Measurements from ENCODE around the gene NVL.
"Not testable (repeated sequence)": the region's sequence is repeated elsewhere in the genome, so short reads cannot be mapped to it uniquely, and the experiment has no call there.

The NVL gene

DNA sequence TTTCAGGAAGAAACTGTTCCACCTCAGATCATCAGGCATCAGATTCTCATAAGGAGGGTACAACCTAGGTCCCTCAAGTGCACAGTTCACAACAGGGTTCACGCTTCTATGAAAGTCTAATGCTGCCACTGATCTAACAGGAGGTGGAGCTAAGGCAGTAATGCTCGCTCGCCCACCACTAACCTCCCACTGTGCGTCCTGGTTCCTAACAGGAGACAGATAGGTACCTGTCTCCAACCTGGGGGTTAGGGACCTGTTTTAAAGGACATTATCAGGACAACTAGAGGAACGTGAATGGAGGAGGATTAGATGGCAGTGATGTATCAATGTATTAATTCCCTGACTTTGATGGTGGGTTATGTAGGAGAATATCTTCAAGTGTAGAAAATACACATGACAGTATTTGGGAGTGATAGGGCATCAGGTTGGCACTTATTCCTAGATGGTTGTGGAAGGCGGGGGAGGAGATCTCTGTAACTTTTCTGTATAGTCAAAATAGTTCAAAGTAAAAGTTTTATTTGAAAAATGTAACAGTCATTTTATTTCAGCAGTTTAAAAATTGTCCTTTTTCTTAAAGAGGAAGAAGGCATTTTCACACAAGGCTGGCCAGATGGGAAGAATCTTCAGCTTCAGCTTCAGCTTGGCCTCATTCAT, 103.0 kb downstream of the NVL start:
- no peak for DNase-seq

DNA sequence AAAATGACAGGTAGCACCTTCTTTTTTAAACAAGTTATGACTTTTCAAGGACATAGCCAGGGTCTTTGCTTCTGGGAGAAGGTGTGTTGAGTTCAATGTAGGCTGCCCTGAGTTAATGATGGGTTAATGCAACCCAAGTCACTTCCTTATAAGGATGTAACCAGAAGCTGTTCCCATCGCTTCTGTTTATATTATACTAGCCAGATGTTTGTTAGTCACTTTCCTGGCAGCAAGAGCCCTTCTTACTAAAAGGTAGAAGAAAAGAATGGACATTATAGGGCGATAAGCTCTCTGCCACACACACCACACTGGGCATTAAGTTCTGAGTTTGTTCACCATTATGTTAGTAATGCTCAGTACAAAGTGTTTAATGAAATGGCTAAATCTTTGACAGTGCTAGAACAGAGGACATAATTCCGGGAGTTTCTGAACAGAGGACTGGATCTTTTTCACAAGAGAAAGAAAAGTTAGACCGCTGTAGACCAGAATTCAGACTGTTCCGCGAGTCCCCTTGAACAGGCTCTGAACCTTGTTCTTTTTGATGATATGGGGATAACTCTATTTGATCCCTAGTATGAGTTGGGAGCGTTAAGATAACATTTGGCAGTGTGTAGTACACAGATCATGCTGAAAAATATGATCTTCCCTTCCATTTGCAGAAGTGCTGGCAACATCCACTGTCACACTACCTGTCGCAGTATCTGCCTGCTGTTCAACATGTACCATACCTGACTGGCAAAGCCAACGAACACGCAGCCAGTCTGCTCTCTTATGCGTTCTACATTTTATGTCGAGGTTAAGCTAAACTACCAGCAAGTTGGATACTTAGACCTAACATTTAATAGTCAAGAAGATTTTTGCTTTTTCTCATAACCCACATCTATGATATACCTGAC, 105.9 kb downstream of the NVL start:
- DNase-seq: no peak

DNA sequence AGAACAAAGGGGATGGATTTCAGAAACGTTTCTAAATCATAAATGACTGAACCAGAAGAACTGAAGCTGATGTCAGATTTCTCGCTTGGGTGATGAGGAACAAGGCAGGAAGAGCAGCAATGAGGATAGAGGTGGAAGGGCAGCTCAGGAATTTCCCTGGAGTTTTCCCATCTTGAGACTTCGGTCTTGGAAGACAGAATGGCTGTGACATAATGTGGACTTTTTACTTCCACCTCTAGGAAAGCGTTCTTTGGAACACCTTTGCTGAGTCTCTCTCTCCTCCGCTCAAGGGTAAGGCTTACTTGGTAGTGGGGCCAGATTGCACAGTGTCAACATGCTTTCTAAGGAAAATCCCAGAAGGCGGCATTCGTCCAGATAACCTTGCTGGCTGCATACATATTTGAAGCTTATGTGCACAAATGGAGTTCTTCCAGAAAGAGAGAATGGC, 110.3 kb downstream of the NVL start:
- no peak for DNase-seq

DNA sequence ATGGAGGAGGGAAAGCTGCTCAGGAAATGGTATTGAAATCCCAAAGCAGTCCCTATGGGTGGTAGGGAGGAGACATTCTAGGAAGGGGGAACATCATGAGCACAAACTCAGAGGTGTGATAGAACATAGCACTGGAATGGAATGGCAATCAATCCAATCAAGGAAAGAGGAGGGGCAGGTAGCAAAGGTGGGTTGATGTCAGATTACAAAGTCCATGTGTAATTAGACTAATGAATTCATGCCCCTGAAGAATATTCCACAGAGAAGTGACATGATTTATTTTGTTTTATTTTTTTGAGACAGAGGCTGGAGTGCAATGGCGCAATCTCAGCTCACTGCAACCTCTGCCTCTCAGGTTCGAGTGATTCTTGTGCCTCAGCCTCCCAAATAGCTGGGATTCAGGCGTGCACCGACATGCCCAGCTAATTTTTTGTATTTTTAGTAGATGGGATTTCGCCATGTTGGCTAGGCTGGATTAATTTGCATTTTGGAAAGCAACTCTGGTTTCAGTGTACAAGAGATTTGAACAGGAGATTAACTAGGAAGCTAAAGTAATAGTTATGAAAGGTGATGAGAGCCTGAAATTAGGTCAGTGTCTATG, 110.9 kb downstream of the NVL start:
- no peak for DNase-seq

DNA sequence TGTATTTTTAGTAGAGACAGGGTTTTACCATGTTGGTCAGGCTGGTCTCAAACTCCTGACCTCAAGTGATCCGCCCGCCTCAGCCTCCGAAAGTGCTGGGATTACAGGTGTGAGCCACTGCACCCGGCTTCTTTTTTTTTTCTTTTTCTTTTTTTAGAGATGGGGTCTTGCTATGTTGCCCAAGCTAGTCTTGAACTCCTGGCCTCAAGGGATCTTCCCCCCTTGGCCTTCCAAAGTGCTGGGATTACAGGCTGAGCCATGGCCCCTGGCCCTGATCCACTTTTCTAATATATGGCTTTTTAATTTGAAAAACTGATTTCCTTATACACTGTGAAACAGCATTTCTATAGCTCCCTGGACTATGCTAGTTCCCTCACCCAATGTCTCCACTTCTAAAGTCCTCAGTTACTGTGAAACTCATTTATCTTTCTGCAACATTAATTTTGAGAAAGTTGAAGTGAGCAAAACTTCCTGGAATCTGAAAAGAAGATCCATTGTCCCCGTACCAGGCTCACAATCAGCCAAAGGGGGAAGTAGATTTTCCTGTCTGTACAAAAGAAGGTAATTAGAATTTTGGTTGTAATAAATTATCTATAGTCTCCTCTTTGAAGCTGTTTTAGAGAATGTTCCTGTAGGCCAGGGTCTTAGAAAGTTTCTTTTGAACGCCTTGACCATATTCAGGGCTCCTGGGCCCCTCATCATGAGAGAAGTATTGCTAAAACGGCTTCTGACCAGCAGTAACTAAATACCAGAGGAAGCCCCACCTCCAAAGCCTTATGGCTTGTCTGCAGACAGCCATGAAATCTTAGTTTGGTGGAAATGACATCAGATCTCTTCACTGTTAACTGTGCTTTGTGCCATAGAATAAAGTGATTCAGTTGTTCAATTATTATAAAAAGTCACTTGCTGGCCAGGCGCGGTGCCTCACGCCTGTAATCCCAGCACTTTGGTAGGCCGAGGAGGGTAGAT, 112.0 kb downstream of the NVL start:
- no peak for DNase-seq

DNA sequence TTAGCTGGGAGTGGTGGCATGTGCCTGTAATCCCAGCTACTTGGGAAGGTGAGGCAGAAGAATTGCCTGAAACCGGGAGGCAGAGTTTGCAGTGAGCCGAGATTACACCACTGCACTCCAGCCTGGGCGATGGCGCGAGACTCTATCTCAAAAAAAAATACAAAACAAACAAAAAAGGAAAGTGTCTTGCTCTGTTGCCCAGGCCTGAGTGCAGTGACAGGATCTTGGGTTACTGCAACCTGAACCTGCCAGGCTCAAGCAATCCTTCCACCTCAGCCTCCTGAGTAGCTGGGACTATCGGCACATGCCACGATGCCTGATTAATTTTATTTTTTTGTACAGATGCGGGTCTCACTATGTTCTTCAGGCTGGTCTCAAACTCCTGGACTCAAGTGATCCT, 113.6 kb downstream of the NVL start:
- DNase-seq: no peak

DNA sequence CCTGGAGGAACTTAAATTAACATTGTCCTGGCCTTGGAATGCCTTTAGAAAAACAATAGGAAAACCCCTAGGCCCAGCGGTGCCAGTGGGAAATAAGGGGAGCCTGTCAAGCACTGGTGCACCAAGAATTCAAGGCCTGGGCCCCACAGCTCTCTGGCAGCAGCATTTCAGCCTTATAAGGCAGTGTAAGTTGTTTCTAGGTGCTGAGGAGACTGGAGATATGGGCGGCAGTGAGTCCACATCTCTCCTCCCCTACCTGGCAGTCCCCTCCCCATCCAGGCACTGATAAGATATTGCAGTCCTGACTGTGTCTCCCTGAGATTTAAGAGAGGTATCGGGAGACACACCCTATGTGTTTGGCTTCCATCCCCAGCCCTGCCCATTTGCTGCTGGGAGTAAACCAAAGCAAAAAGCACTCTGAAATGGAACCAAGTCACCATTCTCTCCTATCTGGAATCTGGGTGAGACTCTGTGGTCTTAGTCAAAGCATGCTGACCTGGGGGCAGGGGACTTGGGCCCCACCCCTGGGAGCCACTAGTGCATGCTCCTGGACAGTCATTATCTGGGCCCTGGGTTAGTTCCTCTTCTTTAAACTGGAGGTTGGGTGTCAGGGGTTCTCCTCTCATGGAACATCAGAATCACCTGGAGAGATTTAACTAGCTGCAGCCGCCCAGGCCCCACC, 116.4 kb downstream of the NVL start:
- DNase-seq: no peak

DNA sequence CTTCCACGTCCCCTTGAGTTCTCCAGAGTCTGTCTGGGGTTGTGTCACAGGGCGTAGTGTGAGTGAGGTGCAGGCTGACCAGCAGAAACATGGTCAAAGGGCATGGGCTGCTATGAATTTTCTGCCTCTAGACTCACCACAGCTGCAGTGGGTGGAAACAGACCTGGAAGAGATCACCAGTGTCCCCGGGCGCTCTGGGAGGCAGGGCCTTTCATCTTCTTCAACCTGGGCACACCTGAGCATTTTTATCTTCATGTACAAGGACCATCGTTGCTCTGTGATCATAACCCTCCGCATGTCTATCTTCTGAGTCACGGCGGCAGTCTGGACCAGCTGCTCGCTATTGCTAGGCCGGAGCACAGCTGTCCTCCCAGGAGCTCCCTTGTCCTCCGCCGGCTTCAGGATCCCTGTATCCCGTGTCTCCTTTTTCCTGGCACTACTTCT, 117.3 kb downstream of the NVL start:
- no peak for DNase-seq

DNA sequence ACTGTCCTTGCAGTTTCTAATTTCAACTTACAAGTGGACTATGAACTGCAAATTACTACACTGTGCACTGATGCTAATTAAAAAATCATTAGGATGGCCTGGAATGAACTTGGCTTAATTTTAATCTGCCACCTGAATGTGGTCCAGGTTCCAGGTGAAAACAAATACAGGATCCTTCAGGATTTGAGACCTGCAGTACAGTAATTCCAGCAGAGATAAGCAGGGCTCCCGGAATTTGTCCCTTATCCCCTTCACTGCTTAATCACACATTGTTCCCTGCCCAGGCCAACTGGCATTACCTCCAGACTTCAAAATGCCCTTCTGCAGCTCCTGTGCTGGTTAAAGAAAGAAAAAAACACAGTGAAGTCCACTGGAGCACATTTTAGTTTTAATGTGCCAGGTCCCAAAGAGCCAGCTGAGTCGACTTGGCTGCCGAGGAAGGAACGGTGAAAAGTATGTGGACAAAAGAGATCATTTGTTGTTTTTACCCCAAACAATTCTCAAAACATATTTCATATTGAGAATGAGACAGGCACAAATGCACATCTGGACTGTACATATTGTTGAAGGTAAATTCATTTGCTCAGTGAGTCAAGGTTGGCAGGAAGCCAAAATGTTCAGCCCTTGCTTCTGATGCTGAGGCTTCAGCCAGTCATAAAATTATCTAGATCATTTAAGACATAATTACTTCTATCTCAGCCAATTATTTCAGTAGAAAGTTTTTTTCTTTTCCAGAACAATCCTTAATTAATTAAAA, 118.6 kb downstream of the NVL start:
- no peak for DNase-seq

DNA sequence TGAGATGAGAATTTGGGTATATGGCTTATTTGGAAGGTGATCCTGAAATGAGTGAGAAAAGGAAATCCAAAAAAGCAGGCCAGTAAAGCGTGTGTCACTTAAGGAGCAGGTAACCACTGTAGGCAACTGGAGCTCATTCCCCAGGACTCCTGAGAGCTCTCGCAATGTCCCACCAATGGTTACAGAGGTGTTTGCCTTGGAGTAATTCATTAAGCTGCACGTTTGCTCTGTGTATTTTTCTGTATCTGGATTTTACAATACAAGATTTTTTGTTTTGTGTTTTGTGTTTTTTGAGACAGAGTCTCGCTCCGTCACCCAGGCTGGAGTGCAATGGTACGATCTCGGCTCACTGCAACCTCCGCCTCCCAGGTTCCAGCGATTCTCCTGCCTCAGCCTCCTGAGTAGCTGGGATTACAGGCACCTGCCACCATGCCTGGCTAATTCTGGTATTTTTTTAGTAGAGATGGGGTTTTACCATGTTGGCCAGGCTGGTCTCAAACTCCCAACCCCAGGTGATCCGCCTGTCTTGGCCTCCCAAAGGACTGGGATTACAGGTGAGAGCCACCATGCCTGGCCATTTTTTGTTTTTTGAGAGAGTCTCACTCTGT, 123.9 kb downstream of the NVL start:
- not testable (repeated sequence) for DNase-seq

DNA sequence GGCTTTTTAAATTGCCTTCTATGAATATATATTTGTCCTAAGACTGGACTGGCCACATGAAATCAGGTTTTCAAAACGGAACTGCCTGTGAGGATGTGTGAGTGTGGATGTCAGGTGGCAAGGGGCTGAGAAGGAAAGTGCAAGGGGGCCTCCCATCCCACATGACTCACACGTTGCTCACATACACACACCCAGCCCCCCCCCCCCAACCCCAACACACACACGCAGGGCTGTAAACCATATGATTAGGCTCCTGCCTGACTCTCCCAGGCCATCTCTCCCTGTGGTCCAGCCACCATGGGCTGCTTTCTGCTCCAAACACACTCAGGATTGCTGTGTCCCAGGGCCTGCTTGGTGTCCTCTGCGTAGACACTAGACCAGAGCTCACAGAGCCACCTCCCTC, 124.5 kb downstream of the NVL start:
- DNase-seq: peak; percentile 29 to 55

DNA sequence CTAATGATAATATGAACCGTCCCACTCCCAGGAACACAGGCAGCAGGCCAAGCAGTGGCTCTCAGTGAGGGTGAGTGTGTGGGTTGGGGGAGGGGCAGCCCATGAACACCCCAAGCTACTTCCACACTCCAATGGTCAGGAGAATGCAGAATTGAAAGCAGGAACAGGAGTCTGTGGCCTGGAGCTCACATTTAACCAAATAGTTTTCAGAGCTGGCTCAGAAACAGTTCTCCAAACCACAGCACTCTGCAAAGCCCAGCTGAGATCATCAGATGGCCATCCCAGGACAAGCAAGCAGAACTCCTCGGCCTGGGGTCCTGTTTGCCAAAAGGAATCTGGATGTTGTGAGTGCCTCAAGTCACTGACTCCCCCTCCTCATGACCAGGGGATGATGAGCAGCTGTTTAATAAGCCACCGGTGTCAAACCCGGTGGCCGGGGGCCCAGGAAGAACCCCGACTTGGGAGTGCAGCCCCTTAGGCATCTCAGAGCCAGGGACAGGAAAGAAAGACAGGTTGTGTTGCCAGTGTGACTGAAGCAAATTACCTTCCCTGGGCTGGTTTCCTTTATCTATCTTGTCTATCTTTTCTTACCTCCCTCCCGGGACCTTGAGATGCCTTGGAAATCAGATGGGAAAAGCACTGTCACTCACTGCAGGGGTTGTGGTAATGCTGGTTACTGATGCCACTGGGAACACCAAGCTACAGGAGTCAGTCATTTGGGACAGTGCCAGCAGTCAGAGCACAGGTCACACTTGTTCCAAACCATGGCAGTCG, 126.5 kb downstream of the NVL start:
- DNase-seq: no peak

DNA sequence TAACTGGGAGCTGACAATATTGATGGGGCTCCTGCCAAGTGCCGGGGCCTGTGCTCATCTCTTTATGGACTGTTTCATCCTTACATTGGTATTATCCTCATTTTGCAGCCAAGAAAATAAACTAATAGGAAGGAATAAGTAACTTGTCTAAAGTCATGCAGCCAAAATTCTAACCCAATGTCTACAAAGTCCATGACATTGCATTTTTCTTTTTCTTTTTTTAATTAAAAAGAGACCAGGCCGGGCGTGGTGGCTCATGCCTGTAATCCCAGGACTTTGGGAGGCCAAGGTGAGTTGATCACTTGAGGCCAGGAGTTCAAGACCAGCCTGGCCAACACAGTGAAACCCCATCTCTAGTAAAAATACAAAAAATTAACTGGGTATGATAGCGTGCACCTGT, 128.1 kb downstream of the NVL start:
- DNase-seq: no peak

DNA sequence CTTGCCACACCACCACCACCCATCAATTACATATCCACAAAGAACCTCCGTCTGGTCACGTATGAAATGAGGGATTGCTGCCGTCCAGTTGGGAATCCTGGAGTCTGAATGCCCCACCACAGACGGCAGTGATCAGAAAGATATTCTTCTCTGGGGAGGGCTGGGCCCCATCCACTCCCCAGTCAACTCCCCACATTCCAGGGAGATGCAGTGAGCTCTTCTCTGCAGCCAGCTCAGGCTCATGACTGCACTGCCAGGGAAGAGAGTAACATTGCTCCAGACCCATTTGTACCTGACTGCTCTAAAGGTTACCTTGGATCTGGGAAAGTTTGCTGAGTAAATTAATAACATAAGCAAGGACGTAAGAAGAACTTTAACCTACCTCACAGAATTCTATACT, 128.6 kb downstream of the NVL start:
- DNase-seq: no peak

DNA sequence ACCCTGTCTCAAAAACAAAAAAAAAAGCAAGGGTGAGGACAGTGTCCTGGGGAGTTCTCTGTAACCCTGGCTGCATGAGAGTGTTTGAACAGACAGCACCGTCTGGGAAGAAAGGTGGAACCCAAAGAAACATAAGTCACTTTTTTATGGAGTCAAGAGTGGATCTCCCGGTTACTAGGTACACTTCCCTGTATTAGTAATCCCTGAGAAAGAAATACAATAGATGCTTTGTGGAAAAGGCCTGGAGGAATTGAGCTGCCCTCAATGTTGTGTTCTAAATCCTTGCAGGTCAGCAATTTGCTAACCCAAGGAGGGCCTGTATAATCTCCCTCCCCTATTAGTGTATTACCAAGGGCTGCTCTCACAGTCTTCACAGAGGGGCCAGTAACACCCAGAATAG, 130.3 kb downstream of the NVL start:
- no peak for DNase-seq

DNA sequence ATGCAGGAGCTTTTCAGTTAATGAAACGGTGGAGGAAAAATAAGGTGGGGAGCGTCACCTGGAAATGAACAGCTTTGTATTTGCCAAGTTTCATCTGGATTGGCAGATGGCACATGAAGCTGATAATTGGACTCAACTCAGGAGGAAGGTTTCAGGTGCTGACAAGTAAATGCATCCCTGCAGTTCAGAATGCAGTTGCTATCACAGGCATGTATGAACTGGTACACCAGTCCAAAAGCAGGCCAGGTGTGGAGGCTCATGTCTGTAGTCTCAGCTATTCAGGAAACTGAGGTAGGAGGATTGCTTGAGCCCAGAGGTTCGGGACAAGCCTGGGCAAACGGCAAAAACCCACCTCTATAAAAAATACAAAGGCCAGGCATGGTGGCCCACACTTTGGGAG, 131.4 kb downstream of the NVL start:
- no peak for DNase-seq

DNA sequence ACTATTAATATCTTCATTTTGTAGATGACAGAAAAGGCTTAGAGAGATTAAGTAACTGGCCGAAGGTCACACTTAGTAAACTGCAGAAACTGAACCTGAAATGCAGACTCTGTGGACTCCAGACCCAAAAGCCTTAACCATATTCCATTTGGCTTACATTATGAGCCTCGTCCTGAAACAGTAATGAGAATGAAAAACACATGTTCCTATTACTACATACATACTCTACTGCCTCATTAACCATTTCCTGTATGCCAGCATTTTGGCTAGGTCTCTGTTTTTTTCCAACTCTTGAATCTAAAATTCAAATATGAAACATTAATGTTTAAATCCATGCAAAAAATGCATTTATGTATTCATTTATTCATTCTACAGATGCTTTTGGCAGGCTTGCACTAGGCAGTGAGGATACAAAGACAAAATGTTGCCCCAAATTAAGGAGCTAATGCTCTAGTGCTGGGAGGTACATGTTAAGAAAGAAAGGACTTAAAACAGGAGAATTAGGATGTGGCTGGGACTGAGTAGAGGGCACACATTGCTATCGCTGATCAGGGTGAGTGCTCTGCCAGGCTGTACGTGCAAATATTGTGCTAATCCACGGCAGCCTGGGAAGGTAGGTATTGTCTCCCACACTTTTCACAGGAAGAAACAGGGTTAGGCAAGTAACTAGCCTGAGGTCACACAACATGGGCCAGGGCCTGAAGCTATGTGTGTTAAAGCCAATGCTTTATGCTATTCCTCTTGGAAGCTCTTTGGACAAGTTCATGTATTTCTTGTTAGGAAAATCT, 133.0 kb downstream of the NVL start:
- DNase-seq: no peak

DNA sequence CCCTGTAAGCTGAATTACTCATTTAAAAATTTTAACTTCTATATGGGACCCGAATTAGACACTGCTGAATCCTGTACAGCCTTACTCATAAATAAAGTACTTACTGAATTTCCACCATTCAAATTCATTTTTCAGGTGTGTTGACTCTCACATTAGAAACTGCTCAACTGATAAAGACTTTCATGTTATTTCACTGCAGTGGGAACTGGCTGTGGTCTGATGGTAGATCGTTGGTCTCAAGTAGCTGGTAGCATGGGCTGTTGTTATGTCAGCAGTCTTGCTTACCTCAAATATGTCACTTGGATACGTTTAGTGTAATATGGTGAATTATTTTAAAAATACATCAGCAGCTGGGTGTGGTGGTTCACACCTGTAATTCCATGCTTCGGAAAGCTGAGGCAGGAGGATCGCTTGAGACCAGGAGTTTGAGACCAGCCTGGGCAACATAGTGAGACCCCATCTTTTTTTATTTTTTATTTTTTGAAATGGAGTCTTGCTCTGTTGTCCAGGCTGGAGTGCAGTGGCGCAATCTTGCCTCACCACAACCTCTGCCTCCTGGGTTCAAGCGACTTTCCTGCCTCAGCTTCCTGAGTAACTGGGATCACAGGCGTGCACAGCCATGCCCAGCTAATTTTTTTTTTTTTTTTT, 136.5 kb downstream of the NVL start:
- DNase-seq: no peak
